OCI-M2 (cell line): Measurements from ENCODE around the gene THAP8.
"Not testable (repeated sequence)": the region's sequence is repeated elsewhere in the genome, so short reads cannot be mapped to it uniquely, and the experiment has no call there.

Experiments
- DNase-seq: peaks from one replicate; lab custom pipeline; 2025; ENCODE audit not compliant: unreplicated experiment; lab: John Stamatoyannopoulos, UW

Gene THAP8

GRCh38 chr19:36068810-36069499, 14.9 kb upstream of the THAP8 start:
- not testable (repeated sequence) for DNase-seq

GRCh38 chr19:36067681-36068080, 13.6 kb upstream of the THAP8 start:
- DNase-seq, result no peak

GRCh38 chr19:36064826-36065225, 10.7 kb upstream of the THAP8 start:
- DNase-seq, result no peak

GRCh38 chr19:36061367-36061766, 7.3 kb upstream of the THAP8 start:
- no peak for DNase-seq

GRCh38 chr19:36060430-36060829, 6.3 kb upstream of the THAP8 start:
- peak; percentile 58 for DNase-seq

GRCh38 chr19:36059180-36059910, 5.3 kb upstream of the THAP8 start:
- no peak for DNase-seq

GRCh38 chr19:36058481-36059179, 4.5 kb upstream of the THAP8 start:
- DNase-seq, result no peak

GRCh38 chr19:36054733-36055686, 925 bp upstream of the THAP8 start, which contains the start of gene WDR62:
Gene WDR62, plus strand, starts transcription at chr19:36054897. Its CDS starts 75 bp downstream, at chr19:36054972.
- peak; percentile 100 for DNase-seq

- no peak for DNase-seq
Measured at GRCh38 chr19:36051637-36052036, 2.4 kb downstream of the THAP8 start.

- DNase-seq, result no peak
Measured at GRCh38 chr19:36051236-36051635, 2.8 kb downstream of the THAP8 start.

- DNase-seq, result no peak
Measured at GRCh38 chr19:36049080-36049698, 4.9 kb downstream of the THAP8 start.

- no peak for DNase-seq
Measured at GRCh38 chr19:36047835-36048234, 6.2 kb downstream of the THAP8 start.

- DNase-seq, result no peak
Measured at GRCh38 chr19:36046443-36047050, 7.5 kb downstream of the THAP8 start.

- no peak for DNase-seq
Measured at GRCh38 chr19:36043952-36044351, 10.1 kb downstream of the THAP8 start.

- no peak for DNase-seq
Measured at GRCh38 chr19:36041831-36042230, 12.3 kb downstream of the THAP8 start.

- DNase-seq, result not testable (repeated sequence)
Measured at GRCh38 chr19:36041092-36041491, 13.0 kb downstream of the THAP8 start.

- DNase-seq, result no peak
Measured at GRCh38 chr19:36040495-36040894, 13.6 kb downstream of the THAP8 start.

- no peak for DNase-seq
Measured at GRCh38 chr19:36032251-36033104, 21.6 kb downstream of the THAP8 start, which contains the start of gene CLIP3. Gene CLIP3, minus strand, starts transcription at chr19:36032873. Its CDS starts 516 bp downstream, at chr19:36032357.

GRCh38 chr19:36031308-36031707, 22.8 kb downstream of the THAP8 start:
- no peak for DNase-seq
